Measurements from ENCODE around the gene CAMTA1.

DNA sequence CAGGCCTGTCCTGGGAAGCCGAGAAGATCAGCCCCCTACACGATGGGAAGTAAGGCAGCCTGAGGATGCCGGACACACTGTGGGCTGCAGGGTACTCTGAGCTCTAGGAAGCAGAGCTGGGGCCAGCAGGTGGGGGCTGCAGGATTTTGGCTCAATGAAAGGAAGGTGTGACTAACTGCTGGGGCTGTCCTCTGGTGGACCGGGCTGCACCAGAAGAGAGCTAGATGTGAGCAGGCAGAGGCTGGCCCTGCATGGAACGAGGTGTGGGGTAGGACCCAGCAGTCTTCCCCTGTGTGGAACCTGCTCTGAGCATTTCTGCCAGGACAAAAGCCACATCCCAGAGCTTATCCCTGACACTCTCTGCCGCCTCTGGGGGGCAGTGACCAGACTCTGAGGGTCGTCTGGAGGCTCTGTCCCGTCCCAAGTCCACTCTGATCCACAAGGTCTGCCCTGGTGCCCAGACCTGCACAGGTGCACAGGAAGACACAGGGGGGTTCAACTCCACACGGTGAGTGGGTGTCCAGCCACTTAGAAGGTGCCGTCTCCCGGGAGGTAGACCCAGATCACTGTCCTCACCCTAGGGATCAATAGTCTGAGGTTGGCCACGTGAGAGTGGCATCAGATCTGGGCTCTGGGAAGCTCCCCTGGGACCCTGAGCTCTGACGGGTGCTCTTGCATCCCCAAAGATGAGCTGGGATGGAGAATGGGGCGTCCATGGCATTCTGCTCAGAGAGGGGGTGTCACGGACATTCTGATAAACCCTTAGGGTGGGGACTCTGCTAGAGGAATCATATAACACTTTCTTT lies 798.2 kb downstream of the CAMTA1 start:
- TF ChIP-seq, protein P1, sequence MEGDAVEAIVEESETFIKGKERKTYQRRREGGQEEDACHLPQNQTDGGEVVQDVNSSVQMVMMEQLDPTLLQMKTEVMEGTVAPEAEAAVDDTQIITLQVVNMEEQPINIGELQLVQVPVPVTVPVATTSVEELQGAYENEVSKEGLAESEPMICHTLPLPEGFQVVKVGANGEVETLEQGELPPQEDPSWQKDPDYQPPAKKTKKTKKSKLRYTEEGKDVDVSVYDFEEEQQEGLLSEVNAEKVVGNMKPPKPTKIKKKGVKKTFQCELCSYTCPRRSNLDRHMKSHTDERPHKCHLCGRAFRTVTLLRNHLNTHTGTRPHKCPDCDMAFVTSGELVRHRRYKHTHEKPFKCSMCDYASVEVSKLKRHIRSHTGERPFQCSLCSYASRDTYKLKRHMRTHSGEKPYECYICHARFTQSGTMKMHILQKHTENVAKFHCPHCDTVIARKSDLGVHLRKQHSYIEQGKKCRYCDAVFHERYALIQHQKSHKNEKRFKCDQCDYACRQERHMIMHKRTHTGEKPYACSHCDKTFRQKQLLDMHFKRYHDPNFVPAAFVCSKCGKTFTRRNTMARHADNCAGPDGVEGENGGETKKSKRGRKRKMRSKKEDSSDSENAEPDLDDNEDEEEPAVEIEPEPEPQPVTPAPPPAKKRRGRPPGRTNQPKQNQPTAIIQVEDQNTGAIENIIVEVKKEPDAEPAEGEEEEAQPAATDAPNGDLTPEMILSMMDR (IDR thresholded peaks at IDR 0.05) = no peak
- TF ChIP-seq POLR2AphosphoS5 (IDR thresholded peaks at IDR 0.05; ENCODE audit: insufficient read depth in 1 of 2, low read depth in 1 of 2) (no peak), POLR2A (IDR thresholded peaks at IDR 0.05) (no peak)
